Measurements from ENCODE around the gene FNBP1.

- TF ChIP-seq POLR2A (IDR thresholded peaks at IDR 0.05) (no peak), CTCF (IDR thresholded peaks at IDR 0.05) (no peak)
These were observed 3.4 kb downstream of the FNBP1 start for GRCh38 chr9:130039528-130040147.
